Measurements from ENCODE around the gene TMEM135.

GRCh38 chr11:87144252-87144651 lies 106.5 kb downstream of the TMEM135 start:
- TF ChIP-seq CTCF (IDR thresholded peaks at IDR 0.05 in 4 of 5, conservative IDR thresholded peaks at IDR 0.05 in 1 of 5) (no peak), POLR2A (IDR thresholded peaks at IDR 0.05) (no peak)

Data from gastrocnemius medialis (tissue), 4 donors.